Type B pancreatic cell (in vitro differentiated cells): ENCODE data around the gene SMCHD1. TPM values are rescaled to one million over a fixed set of nuclear protein-coding genes. Genes with fewer than 3 reads are reported as not detected.

Experiments
- DNase-seq: peaks from one replicate; pipeline ENCODE4 v3.0.0; 2021; ENCODE audit warnings: mixed read lengths; ENCODE audit not compliant: unreplicated experiment; ENCODE audit errors: extremely low spot score
- H3K27ac Mint-ChIP-seq: 2 replicates; pipeline ENCODE4 v1.8.0; 2021; ENCODE audit warnings: mild to moderate bottlenecking, mixed read lengths
- H3K27me3 Mint-ChIP-seq: 2 replicates; pipeline ENCODE4 v1.8.0; 2021; ENCODE audit warnings: mixed read lengths
- H3K36me3 Mint-ChIP-seq: 2 replicates; pipeline ENCODE4 v1.8.0; 2021; ENCODE audit warnings: mixed read lengths
- H3K4me1 Mint-ChIP-seq: one replicate; pipeline ENCODE4 v1.8.0; 2021; ENCODE audit warnings: mixed read lengths; ENCODE audit not compliant: unreplicated experiment
- H3K4me3 Mint-ChIP-seq: 2 replicates; pipeline ENCODE4 v1.8.0; 2021; ENCODE audit warnings: mild to moderate bottlenecking, mixed read lengths
- H3K9me3 Mint-ChIP-seq: 2 replicates; pipeline ENCODE4 v1.8.0; 2021; ENCODE audit warnings: mixed read lengths
- CTCF ChIP-seq: fragments of 200-600 bp; sonication (generic); conservative IDR thresholded peaks from 2 replicates; pipeline ENCODE4 v1.5.0; 2021; ENCODE audit warnings: antibody characterized with exemption, mild to moderate bottlenecking
- total RNA-seq: library from RNA; stranded (reverse); gene quantifications from 2 replicates; pipeline ENCODE4 v1.2.1, GENCODE V29; 2021; ENCODE audit warnings: low replicate concordance

Gene SMCHD1
- total RNA-seq, 1 donor from 2014 or later, result 56.5 TPM

- Mint-ChIP-seq H3K27me3 (no peaks in the 10 kb centered on the region), H3K36me3 (no peaks in the 10 kb centered on the region), H3K4me3 (no peak overlapping the region), H3K27ac (no peak overlapping the region), H3K4me1 (no peaks in the 10 kb centered on the region), H3K9me3 (peaks cover 5% of the 10 kb centered on the region)
- no peak for DNase-seq
- no peak for TF ChIP-seq CTCF
These were observed 159.4 kb downstream of the SMCHD1 start for GRCh38 chr18:2814928-2815327.

DNA sequence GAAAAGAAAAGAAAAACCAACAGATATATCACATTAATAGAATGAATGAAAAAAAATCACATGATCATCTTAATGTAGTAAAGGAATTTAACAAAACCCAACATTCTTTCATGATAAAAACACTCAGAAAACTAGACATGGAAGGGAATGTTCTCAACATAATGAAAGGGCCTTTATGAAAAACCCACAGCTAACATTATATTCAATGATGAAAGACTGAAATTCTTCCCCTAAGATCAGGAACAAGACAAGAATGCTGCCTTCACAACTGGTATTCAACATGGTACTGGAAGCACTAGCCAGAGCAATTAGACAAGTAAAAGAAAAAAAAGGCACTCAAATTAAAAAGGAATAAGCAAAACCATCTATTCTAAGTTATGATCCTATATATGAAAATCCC lies 162.8 kb downstream of the SMCHD1 start:
- no peak for DNase-seq
- H3K27ac Mint-ChIP-seq, result no peak overlapping the region
- no peak overlapping the region for H3K4me3 Mint-ChIP-seq
- no peaks in the 10 kb centered on the region for H3K9me3 Mint-ChIP-seq
- no peaks in the 10 kb centered on the region for H3K27me3 Mint-ChIP-seq
- no peaks in the 10 kb centered on the region for H3K4me1 Mint-ChIP-seq
- H3K36me3 Mint-ChIP-seq, result no peaks in the 10 kb centered on the region
- TF ChIP-seq CTCF, result no peak

- DNase-seq, result no peak
- H3K27ac Mint-ChIP-seq, result no peak overlapping the region
- H3K4me3 Mint-ChIP-seq, result no peak overlapping the region
- peaks cover 16% of the 10 kb centered on the region for H3K4me1 Mint-ChIP-seq
- H3K9me3 Mint-ChIP-seq, result peaks cover 11% of the 10 kb centered on the region
- peaks cover 6% of the 10 kb centered on the region for H3K36me3 Mint-ChIP-seq
- no peaks in the 10 kb centered on the region for H3K27me3 Mint-ChIP-seq
- TF ChIP-seq CTCF, result no peak
These were observed 166.2 kb downstream of the SMCHD1 start for GRCh38 chr18:2821695-2822094.

- Mint-ChIP-seq H3K9me3 (peaks cover 11% of the 10 kb centered on the region), H3K27ac (no peak overlapping the region), H3K36me3 (peaks cover 6% of the 10 kb centered on the region), H3K4me3 (no peak overlapping the region), H3K27me3 (no peaks in the 10 kb centered on the region), H3K4me1 (peaks cover 16% of the 10 kb centered on the region)
- DNase-seq, result no peak
- TF ChIP-seq CTCF, result no peak
These were observed 166.8 kb downstream of the SMCHD1 start for GRCh38 chr18:2822213-2822921.

DNA sequence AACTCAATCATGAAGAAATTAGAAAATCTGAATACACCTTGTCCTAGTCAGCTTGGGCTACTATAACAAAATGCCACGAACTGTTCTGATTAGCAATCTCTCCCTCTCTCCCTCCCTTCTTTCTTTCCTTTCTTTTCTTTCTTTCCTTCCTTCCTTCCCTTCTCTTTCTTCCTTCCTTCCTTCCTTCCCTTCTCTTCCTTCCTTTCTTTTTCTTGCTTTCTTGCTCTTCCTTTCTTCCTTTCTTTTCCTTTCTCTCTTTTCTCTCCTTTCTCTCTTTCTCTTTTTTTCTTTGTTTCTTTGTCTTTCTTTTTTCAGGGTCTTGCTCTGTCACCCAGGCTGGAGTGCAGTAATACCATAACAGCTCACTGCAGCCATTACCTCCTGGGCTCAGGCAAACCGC lies 167.7 kb downstream of the SMCHD1 start:
- Mint-ChIP-seq H3K9me3 (peaks cover 11% of the 10 kb centered on the region), H3K27ac (no peak overlapping the region), H3K4me3 (no peak overlapping the region), H3K27me3 (no peaks in the 10 kb centered on the region), H3K4me1 (peaks cover 16% of the 10 kb centered on the region), H3K36me3 (peaks cover 6% of the 10 kb centered on the region)
- no peak for DNase-seq
- TF ChIP-seq CTCF, result no peak

DNA sequence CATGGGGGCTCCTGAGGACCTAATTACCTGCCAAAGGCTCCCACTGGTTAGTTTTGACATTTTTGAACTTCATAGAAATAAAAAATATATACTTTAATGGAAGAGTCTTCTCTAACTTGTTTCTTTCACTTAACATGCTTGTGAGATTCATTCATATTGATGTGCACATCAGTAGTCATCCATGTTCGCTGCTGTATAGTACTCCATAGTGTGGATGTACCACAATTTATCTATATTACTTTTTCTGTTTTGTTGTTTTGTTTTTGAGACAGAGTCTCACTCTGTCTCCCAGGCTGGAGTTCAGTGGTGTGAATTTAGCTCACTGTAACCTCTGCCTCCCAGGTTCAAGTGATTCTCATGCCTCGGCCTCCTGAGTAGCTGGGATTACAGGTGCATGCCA lies 168.4 kb downstream of the SMCHD1 start:
- no peaks in the 10 kb centered on the region for H3K27me3 Mint-ChIP-seq
- H3K36me3 Mint-ChIP-seq, result peaks cover 6% of the 10 kb centered on the region
- peaks cover 11% of the 10 kb centered on the region for H3K9me3 Mint-ChIP-seq
- no peak for TF ChIP-seq CTCF
- peaks cover 16% of the 10 kb centered on the region for H3K4me1 Mint-ChIP-seq
- H3K4me3 Mint-ChIP-seq, result no peak overlapping the region
- H3K27ac Mint-ChIP-seq, result no peak overlapping the region
- no peak for DNase-seq
